ENCODE measurements around the gene UBL7. TPM values are rescaled to one million over a fixed set of nuclear protein-coding genes. Genes with fewer than 3 reads are reported as not detected.

The UBL7 gene
- total RNA-seq, 1 experiment from 2014 or later, result 47.5 TPM

- Mint-ChIP-seq H3K36me3 (ENCODE audit: insufficient read depth in 1 of 3, low read depth in 3 of 3) (peaks cover 3 to 9% (median 8%) of the 10 kb centered on the region in 3 experiments; a peak in 4 of 7 replicates), H3K27ac (no peak overlapping the region), H3K27me3 (ENCODE audit: low read depth) (no peaks in the 10 kb centered on the region), H3K4me3 (no peak overlapping the region), H3K4me1 (peaks cover 3 to 4% of the 10 kb centered on the region in 2 experiments; a peak in 1 of 4 replicates), H3K9me3 (0 out of 5 replicates have a peak, but pooled peaks cover 0 to 2% of the 10 kb centered on the region in 2 experiments)
- H4K91ac ChIP-seq (ENCODE audit: insufficient read length, low read depth, low read length), result no peak overlapping the region
- no peak overlapping the region for H2BK15ac ChIP-seq (ENCODE audit: low read depth, low read length)
- no peak overlapping the region for H4K8ac ChIP-seq (replicated peaks; ENCODE audit: insufficient read length, low read depth, low read length)
- no peaks in the 10 kb centered on the region for H3K79me1 ChIP-seq (ENCODE audit: insufficient read depth, low read depth, low read length, poor library complexity, severe bottlenecking)
- no CpG with 5 or more reads among the region's 3 CpGs for WGBS (ENCODE audit: extremely low coverage, insufficient read length, low lambda C conversion rate)
- no peaks in the 10 kb centered on the region for H4K20me1 ChIP-seq (ENCODE audit: control insufficient read depth, insufficient read depth, insufficient read length)
- no peak overlapping the region for H3K14ac ChIP-seq (ENCODE audit: insufficient read depth, low read length)
- H2BK20ac ChIP-seq (ENCODE audit: low read depth, low read length, poor library complexity, severe bottlenecking), result no peak overlapping the region
- H3K9me3 ChIP-seq (ENCODE audit: control insufficient read depth, low read depth, low read length), result no peaks in the 10 kb centered on the region
- no peaks in the 10 kb centered on the region for H3K79me2 ChIP-seq (ENCODE audit: insufficient read depth, low read length)
- H3K23me2 ChIP-seq (ENCODE audit: insufficient read length, low read depth, low read length, poor library complexity, severe bottlenecking), result no peaks in the 10 kb centered on the region
- no peaks in the 10 kb centered on the region for H3K4me1 ChIP-seq (ENCODE audit: insufficient read depth, low read length)
- no peak for DNase-seq
- no peak overlapping the region for H3K56ac ChIP-seq (ENCODE audit: insufficient read length, low read depth, low read length)
- no peak overlapping the region for H2BK12ac ChIP-seq (ENCODE audit: insufficient read length, low read depth, low read length)
- no peak overlapping the region for H2AFZ ChIP-seq (ENCODE audit: low read length)
- H2BK120ac ChIP-seq (ENCODE audit: low read depth, low read length, poor library complexity, severe bottlenecking), result no peak overlapping the region
- no peaks in the 10 kb centered on the region for H3K27me3 ChIP-seq (ENCODE audit: insufficient read depth, low read length)
- H2BK5ac ChIP-seq (ENCODE audit: insufficient read length, low read length), result no peak overlapping the region
- H3K27ac ChIP-seq (ENCODE audit: insufficient read length, low read depth, low read length), result no peak overlapping the region
- TF ChIP-seq CTCF (conservative IDR thresholded peaks at IDR 0.05), result no peak
- H3K9ac ChIP-seq (ENCODE audit: extremely low read depth, insufficient read length, low read length), result no peak overlapping the region
- H3K4ac ChIP-seq (ENCODE audit: low read depth, low read length), result no peak overlapping the region
- no peak overlapping the region for H3K23ac ChIP-seq (ENCODE audit: insufficient read length, low read depth, low read length)
- H4K5ac ChIP-seq (ENCODE audit: insufficient read length, low read depth, low read length), result no peak overlapping the region
- no peak overlapping the region for H3K4me2 ChIP-seq (ENCODE audit: insufficient read depth, insufficient read length, low read length)
- no peak overlapping the region for H3K18ac ChIP-seq (ENCODE audit: insufficient read length, low read depth, low read length)
- H2AK5ac ChIP-seq (ENCODE audit: insufficient read length, low read length), result no peak overlapping the region
- no peak overlapping the region for H3T11ph ChIP-seq (ENCODE audit: low read length)
Observed at GRCh38 chr15:74504418-74504817, 43.5 kb upstream of the UBL7 start.

Data from H9 (cell line).